GM12873 (cell line): ENCODE measurements around the gene ABCB9.

Experiments used
- CTCF ChIP-seq: IDR thresholded peaks from 2 replicates; pipeline ENCODE4 v1.5.1; 2012; ENCODE audit warnings: low read depth, mild to moderate bottlenecking, moderate library complexity, low read length, control low read depth; ENCODE audit not compliant: insufficient read depth; ENCODE audit errors: missing control alignments

ABCB9 gene

DNA sequence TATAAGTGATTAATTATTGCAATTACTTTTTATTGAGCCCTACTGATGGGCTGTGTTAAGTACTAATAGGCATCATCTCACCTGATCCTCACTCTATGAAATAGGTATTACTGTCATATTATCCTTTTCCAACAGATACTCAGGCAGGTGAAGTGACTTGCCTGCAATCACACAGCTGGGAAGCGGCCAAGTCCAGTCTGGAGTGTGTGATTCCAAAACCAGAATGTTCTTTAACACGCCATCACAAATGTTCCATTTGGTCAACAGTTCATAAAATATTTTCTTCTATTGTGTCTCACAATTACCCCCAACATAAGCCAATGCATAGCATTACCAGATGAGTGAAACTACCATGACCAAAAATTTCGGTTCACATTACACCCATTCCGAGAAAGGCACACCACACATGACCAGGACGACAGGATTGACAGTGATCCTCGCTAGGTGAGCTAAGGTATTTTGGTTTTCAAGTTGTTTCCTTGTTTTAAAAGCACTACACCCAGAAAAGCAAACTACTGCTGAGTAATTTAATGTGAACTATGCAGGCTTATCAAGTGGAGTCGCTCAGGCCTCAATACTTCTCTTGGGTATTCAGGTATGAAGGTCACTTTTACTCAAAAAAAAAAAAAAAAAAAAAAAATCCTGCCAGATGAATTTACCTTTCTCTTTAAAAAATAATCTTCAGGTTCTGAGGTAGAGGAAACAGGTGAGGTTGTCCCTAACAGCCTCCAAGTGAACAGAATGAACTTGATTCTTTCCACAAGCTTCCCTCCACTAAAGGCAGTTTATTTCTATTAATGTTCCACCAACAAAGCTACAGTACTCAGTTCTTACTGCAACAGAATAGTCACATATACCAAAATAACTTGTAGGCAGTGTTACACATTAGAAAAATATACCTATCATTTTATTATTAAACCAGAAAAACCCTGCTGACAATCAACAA lies 72.8 kb downstream of the ABCB9 start:
- no peak for TF ChIP-seq CTCF

DNA sequence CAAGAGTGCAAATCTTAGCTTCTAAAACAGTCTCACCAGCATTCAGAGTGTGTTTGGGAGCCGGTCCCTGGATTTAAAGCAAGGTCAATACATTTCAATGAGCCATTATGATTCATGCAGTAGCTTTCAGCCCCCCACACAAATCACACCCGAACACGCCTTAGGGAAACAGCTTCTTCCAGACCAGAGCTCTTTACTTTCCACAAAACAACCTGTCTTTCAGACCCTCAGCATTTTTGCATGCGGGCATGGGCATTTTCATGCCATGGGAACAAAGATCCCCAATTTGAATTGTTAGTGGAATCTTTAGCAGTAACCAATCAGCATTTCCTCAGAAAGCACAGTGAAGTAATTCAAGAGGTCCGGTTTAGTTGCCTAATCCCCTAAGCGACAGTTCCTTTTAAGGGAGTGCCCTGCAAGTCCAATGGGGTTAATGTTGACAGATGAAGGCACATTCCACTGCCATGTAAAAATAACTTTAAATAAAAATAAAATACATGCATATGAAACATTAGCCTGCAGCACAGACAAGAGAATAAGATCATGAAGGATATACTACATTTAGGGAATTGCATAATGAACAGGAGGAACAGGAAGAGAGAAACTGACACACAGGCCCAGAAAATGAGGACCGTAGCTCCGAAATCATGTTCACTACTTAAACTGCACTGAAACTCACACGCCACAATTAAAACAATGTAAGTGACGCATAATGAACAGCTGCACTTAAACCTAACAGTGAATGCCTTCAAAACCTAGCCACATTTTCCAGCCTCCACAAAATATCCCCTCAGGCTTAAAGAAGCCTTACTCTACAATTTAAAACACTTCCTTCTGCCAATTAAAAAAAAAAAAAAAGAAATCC lies 74.4 kb downstream of the ABCB9 start:
- no peak for TF ChIP-seq CTCF

GRCh38 chr12:122889761-122890520 lies 76.3 kb downstream of the ABCB9 start:
- TF ChIP-seq CTCF = no peak

DNA sequence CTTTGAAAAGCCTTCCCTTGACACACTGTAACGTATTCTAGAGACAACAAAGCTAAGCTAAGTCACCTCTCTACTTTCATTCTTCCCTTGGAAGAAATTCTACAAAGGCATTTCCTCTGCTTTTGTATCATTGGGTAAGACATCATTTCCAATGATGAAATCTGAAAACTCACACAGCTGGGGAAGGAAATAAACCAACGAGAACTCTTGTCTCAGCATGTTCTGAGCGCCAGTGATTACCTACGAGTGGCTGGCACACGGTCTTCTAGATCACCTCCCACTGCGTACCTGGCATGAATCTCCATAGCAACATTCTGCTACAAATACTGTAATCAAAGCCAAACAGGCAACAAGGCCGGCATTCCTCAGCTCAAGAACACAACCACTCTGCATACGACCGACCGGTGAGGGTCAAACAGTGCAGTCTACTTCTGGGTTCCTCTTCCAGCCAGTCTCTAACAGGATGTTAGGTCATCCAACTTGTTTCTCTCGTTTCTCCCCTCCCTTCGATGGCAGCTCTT lies 78.0 kb downstream of the ABCB9 start:
- no peak for TF ChIP-seq CTCF

- TF ChIP-seq CTCF = no peak
Observed at GRCh38 chr12:122887819-122888212, 78.4 kb downstream of the ABCB9 start.

DNA sequence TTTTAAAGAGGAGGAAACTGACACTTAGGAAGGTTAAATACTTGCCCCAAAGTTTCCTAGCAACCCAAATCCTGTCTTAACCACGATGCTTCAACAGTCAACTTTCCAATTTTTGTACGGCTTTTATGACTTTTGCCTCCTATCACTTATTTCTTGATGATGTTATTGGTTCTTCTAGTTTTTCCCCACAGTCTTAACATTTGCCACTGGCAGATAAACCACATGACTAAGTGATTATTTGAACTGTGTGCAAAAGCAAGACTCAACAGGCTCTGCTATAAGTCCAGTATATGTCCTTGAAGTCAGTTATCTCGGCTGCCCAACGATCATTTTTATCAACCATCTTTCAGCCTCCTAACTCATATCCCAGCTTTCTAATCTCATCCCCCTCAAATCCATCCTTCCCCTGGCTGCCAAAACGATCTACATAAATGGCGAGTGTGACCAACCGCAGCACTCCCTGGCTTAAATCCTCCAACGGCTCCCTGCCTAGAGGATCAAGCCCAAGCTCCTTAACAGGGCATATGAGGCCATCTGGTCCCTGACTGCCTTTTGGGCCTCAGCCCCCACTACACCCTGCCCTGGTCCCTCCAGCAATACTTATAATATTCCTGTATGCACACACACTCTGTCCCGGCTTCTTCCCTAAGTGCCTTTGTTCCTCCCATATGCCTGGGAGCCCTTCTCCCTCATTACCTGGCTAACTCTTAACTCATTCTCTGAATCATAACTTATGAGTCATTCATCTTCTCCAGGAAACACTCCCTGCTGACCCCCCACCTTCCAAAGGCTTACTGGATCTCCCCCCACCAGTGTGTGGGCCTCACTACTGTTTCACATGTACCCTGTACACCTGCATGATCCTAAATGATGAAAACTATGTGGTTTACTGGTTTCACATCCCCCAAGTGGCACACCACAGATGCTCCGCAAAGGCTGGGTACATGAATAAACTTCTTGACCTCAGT lies 79.1 kb downstream of the ABCB9 start:
- TF ChIP-seq CTCF = no peak
